Naive thymus-derived CD4-positive, alpha-beta T cell (primary cell): ENCODE measurements around the gene PTPRK. TPM values are rescaled to one million over a fixed set of nuclear protein-coding genes. Genes with fewer than 3 reads are reported as not detected.

Source experiments
- ATAC-seq: fragments of 150-1000 bp; cut with Tn5 transposase; 2 replicates; pipeline ENCODE4 v1.10.0; 2021; ENCODE audit warnings: mild to moderate bottlenecking, moderate library complexity
- CTCF ChIA-PET: fragments of 350-600 bp; sonication (Branson Sonifier 250); formaldehyde crosslinking; loops from one replicate; lab custom pipeline; 2021; ENCODE audit warnings: antibody characterized with exemption; lab: Charles Lee
- POLR2A ChIA-PET: fragments of 350-600 bp; sonication (Branson Sonifier 250); formaldehyde crosslinking; loops from one replicate; lab custom pipeline; 2021; ENCODE audit warnings: antibody characterized with exemption, inconsistent platforms; lab: Charles Lee
- DNase-seq, 9 donors: peaks; one replicate each; pipeline versions ENCODE4 v3.0.0 to v3.0.0-alpha.2; 2020 to 2022; ENCODE audit warnings: mixed read lengths in 1 of 9
- H3K27ac ChIP-seq: one replicate; pipeline ENCODE4 v1.7.0; 2013; ENCODE audit warnings: mild to moderate bottlenecking, low read depth, low read length, moderate library complexity
- H3K27me3 ChIP-seq, 2 donors: one replicate each; pipeline ENCODE4 v1.7.0; 2013; ENCODE audit warnings: low read length in 2 of 2, mild to moderate bottlenecking in 2 of 2, moderate library complexity in 2 of 2; ENCODE audit not compliant: control insufficient read depth in 2 of 2, insufficient read depth in 2 of 2
- H3K36me3 ChIP-seq, 3 experiments: 1 replicate in 2 of 3; 2 replicates in 1 of 3; pipeline ENCODE4 v1.7.0; 2013; ENCODE audit warnings: low read length in 3 of 3, mild to moderate bottlenecking in 3 of 3, moderate library complexity in 1 of 3; ENCODE audit not compliant: insufficient read depth in 3 of 3, control insufficient read depth in 2 of 3
- H3K4me1 ChIP-seq, 2 donors: one replicate each; pipeline ENCODE4 v1.7.0; 2013; ENCODE audit warnings: low read length in 2 of 2, mild to moderate bottlenecking in 2 of 2, moderate library complexity in 1 of 2; ENCODE audit not compliant: control insufficient read depth in 2 of 2, insufficient read depth in 2 of 2
- H3K4me3 ChIP-seq: 2 replicates; pipeline ENCODE4 v1.7.0; 2013; ENCODE audit warnings: mild to moderate bottlenecking, low read length
- H3K9me3 ChIP-seq, 3 experiments: 1 replicate in 2 of 3; 2 replicates in 1 of 3; pipeline ENCODE4 v1.7.0; 2013; ENCODE audit warnings: low read length in 3 of 3; ENCODE audit not compliant: control insufficient read depth in 2 of 3
- H3K27ac Mint-ChIP-seq, 9 donors: one replicate each; pipeline ENCODE4 v1.8.0; 2020 to 2022; ENCODE audit warnings: mixed read lengths in 9 of 9, mild to moderate bottlenecking in 8 of 9, moderate library complexity in 5 of 9, inconsistent platforms in 2 of 9
- H3K27me3 Mint-ChIP-seq, 5 donors: one replicate each; pipeline ENCODE4 v1.8.0; 2021 to 2022; ENCODE audit warnings: mixed read lengths in 5 of 5, mild to moderate bottlenecking in 1 of 5
- H3K36me3 Mint-ChIP-seq, 5 donors: one replicate each; pipeline ENCODE4 v1.8.0; 2020 to 2022; ENCODE audit warnings: mixed read lengths in 5 of 5, mild to moderate bottlenecking in 3 of 5, inconsistent platforms in 1 of 5
- H3K4me1 Mint-ChIP-seq, 7 donors: one replicate each; pipeline ENCODE4 v1.8.0; 2020 to 2022; ENCODE audit warnings: mixed read lengths in 7 of 7, mild to moderate bottlenecking in 3 of 7, inconsistent platforms in 1 of 7
- H3K4me3 Mint-ChIP-seq, 10 donors: one replicate each; pipeline ENCODE4 v1.8.0; 2020 to 2022; ENCODE audit warnings: mild to moderate bottlenecking in 10 of 10, mixed read lengths in 10 of 10, moderate library complexity in 6 of 10, inconsistent platforms in 2 of 10
- H3K9me3 Mint-ChIP-seq, 11 donors: one replicate each; pipeline ENCODE4 v1.8.0; 2020 to 2022; ENCODE audit warnings: mixed read lengths in 11 of 11, mild to moderate bottlenecking in 4 of 11, inconsistent platforms in 1 of 11, moderate library complexity in 1 of 11
- intact Hi-C, 2 donors: fragments of 100-400 bp; cut with micrococcal nuclease; formaldehyde crosslinking; loops; one replicate each; pipeline ENCODE4 v1.15.1; 2023
- polyA plus RNA-seq, 2 donors: library from polyadenylated mRNA; unstranded; fragments of 300-500 nt; fragmentation: Illumina TruSeq; gene quantifications; one replicate each; pipeline ENCODE4 v1.2.3, GENCODE V29; 2021
- total RNA-seq, 6 experiments: library from RNA in 5 of 6; stranded (reverse) in 5 of 6; gene quantifications; 1 replicate in 5 of 6; 2 replicates in 1 of 6; pipeline ENCODE4 v1.2.3 and lab custom pipeline; 2021 to 2026

PTPRK gene
- total and polyA plus RNA-seq, 7 experiments from 2014 or later: 1.3 to 6.5 (median 2.3) TPM

GRCh38 chr6:128397996-128398395 lies 122.4 kb downstream of the PTPRK start:
- ChIA-PET CTCF (no interaction called here), POLR2A (no interaction called here)
- Mint-ChIP-seq H3K36me3 (peaks cover 0 to 4% (median 3%) of the 10 kb centered on the region in 5 donors), H3K27ac (no peak overlapping the region), H3K4me3 (no peak overlapping the region), H3K4me1 (no peaks in the 10 kb centered on the region), H3K27me3 (peaks cover 0 to 3% (median 0%) of the 10 kb centered on the region in 5 donors), H3K9me3 (peaks cover 0 to 2% (median 0%) of the 10 kb centered on the region in 11 donors)
- Histone ChIP-seq H3K27ac (no peak overlapping the region), H3K4me3 (no peak overlapping the region), H3K9me3 (no peaks in the 10 kb centered on the region), H3K4me1 (no peaks in the 10 kb centered on the region), H3K36me3 (no peaks in the 10 kb centered on the region), H3K27me3 (no peaks in the 10 kb centered on the region)
- intact Hi-C loops: loop anchor here in 1 of 2 donors (10.0 kb wide), 1 partner anchor 543 kb away; no protein-coding TSS in a partner anchor
- ATAC-seq (no peak), DNase-seq (no peak)

- DNase-seq (no peak), ATAC-seq (no peak)
- Mint-ChIP-seq H3K27ac (no peak overlapping the region), H3K27me3 (peaks cover 0 to 3% (median 0%) of the 10 kb centered on the region in 5 donors), H3K4me3 (no peak overlapping the region), H3K36me3 (peaks cover 0 to 4% (median 3%) of the 10 kb centered on the region in 5 donors), H3K9me3 (peaks cover 0 to 2% (median 0%) of the 10 kb centered on the region in 11 donors), H3K4me1 (no peaks in the 10 kb centered on the region)
- H3K27ac ChIP-seq: no peak overlapping the region
- no peak overlapping the region for H3K4me3 ChIP-seq
- no peaks in the 10 kb centered on the region for H3K36me3 ChIP-seq
- ChIA-PET CTCF (no interaction called here), POLR2A (no interaction called here)
- intact Hi-C loops: loop anchor here in 1 of 2 donors (10.0 kb wide), 1 partner anchor 541 kb away; no protein-coding TSS in a partner anchor
- H3K27me3 ChIP-seq: no peaks in the 10 kb centered on the region
- no peaks in the 10 kb centered on the region for H3K4me1 ChIP-seq
- no peaks in the 10 kb centered on the region for H3K9me3 ChIP-seq
These were observed 124.8 kb downstream of the PTPRK start for GRCh38 chr6:128395596-128395995.

DNA sequence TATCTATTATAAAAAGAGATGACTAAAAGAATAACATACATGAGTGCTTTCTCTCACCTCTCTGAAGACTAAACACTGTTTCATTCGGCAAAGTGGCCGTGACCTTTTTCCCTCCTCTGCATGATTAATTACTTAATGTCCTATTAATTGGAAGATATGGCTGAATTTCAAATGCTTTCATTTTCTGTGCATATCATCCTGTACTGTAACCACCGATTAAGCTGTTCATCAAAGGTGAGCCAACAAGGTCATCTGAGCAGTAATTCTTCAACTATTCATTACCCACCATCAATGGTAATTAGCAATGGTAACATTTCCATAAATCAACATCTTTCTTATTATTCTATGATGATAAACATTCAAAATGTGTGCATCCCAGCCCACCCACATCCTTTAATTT lies 125.2 kb downstream of the PTPRK start:
- intact Hi-C loops: loop anchor here in 1 of 2 donors (10.0 kb wide), 1 partner anchor 540 kb away; no protein-coding TSS in a partner anchor
- H3K9me3 Mint-ChIP-seq: peaks cover 0 to 2% (median 0%) of the 10 kb centered on the region in 11 donors
- H3K36me3 Mint-ChIP-seq: peaks cover 0 to 4% (median 3%) of the 10 kb centered on the region in 5 donors
- no peaks in the 10 kb centered on the region for H3K4me1 ChIP-seq
- H3K9me3 ChIP-seq: no peaks in the 10 kb centered on the region
- no peak overlapping the region for H3K27ac Mint-ChIP-seq
- peaks cover 0 to 3% (median 0%) of the 10 kb centered on the region in 5 donors for H3K27me3 Mint-ChIP-seq
- POLR2A ChIA-PET: no interaction called here
- no peaks in the 10 kb centered on the region for H3K27me3 ChIP-seq
- H3K27ac ChIP-seq: no peak overlapping the region
- no peak overlapping the region for H3K4me3 ChIP-seq
- H3K36me3 ChIP-seq: no peaks in the 10 kb centered on the region
- CTCF ChIA-PET: no interaction called here
- H3K4me3 Mint-ChIP-seq: no peak overlapping the region
- DNase-seq (no peak), ATAC-seq (no peak)
- no peaks in the 10 kb centered on the region for H3K4me1 Mint-ChIP-seq

- Mint-ChIP-seq H3K36me3 (peaks cover 0 to 4% (median 3%) of the 10 kb centered on the region in 5 donors), H3K4me1 (no peaks in the 10 kb centered on the region), H3K4me3 (no peak overlapping the region), H3K27me3 (peaks cover 0 to 4% (median 0%) of the 10 kb centered on the region in 5 donors), H3K27ac (no peak overlapping the region), H3K9me3 (peaks cover 0 to 2% (median 0%) of the 10 kb centered on the region in 11 donors)
- H3K27ac ChIP-seq: no peak overlapping the region
- H3K4me1 ChIP-seq: no peaks in the 10 kb centered on the region
- no peaks in the 10 kb centered on the region for H3K27me3 ChIP-seq
- H3K4me3 ChIP-seq: no peak overlapping the region
- H3K9me3 ChIP-seq: no peaks in the 10 kb centered on the region
- no peaks in the 10 kb centered on the region for H3K36me3 ChIP-seq
- intact Hi-C loops: loop anchor here in 1 of 2 donors (10.0 kb wide), 1 partner anchor 539 kb away; no protein-coding TSS in a partner anchor
- CTCF ChIA-PET: no interaction called here
- DNase-seq (no peak), ATAC-seq (no peak)
- POLR2A ChIA-PET: no interaction called here
These were observed 126.2 kb downstream of the PTPRK start for GRCh38 chr6:128394167-128394566.

DNA sequence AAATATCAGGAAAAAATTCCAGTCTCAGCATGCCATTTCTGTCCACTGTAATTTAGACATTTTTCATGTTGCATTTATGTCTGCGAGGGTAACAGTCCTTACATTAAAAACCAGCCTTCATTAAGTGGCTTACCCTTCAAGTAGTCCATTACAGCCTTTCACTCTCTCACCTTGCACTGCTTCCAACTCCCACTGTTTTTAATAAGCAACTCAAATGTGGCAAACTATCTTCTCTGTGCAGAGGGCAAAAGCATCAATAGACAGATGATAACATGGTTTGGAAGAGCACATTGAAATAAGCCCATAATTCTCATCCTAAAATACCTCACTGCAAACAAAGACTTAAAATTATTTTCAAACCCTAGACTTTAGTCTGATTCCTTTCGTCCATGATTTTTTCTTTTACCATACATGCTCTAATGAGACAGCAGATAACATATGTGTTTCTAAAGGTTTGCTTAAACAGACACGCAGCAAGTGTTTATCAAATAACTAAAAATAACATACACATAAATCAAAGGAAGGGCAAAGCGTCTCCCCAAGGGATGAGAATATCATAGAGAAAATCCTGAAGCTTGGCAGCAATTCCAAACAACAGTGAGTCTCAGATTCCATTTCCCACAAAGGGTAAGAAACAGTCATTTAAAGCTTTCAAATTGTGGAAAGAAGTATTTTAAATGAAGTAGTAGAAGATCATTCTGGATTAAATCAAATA lies 130.4 kb downstream of the PTPRK start:
- DNase-seq (no peak), ATAC-seq (no peak)
- no peak overlapping the region for H3K4me3 Mint-ChIP-seq
- Histone ChIP-seq H3K9me3 (no peaks in the 10 kb centered on the region), H3K27ac (no peak overlapping the region), H3K27me3 (no peaks in the 10 kb centered on the region), H3K36me3 (no peaks in the 10 kb centered on the region), H3K4me1 (no peaks in the 10 kb centered on the region), H3K4me3 (no peak overlapping the region)
- no peaks in the 10 kb centered on the region for H3K4me1 Mint-ChIP-seq
- no peak overlapping the region for H3K27ac Mint-ChIP-seq
- H3K27me3 Mint-ChIP-seq: peaks cover 0 to 4% (median 0%) of the 10 kb centered on the region in 5 donors
- no peaks in the 10 kb centered on the region for H3K36me3 Mint-ChIP-seq
- ChIA-PET CTCF (no interaction called here), POLR2A (interaction anchor here (0.6 to 0.7 kb wide), 2 partner anchors 251 to 516 kb away, joined by 3 to 4 read pairs; no protein-coding TSS in a partner anchor)
- H3K9me3 Mint-ChIP-seq: peaks cover 0 to 1% (median 0%) of the 10 kb centered on the region in 11 donors
- intact Hi-C loops: loop anchor here in 1 of 2 donors (10.0 kb wide), 1 partner anchor 535 kb away; no protein-coding TSS in a partner anchor

GRCh38 chr6:128388380-128388779 lies 132.0 kb downstream of the PTPRK start:
- no peaks in the 10 kb centered on the region for H3K36me3 ChIP-seq
- H3K4me3 Mint-ChIP-seq: no peak overlapping the region
- ChIA-PET CTCF (interaction anchor here (0.6 kb wide), 1 partner anchor 1760 kb away, joined by 4 read pairs; no protein-coding TSS in a partner anchor), POLR2A (no interaction called here)
- no peaks in the 10 kb centered on the region for H3K9me3 Mint-ChIP-seq
- H3K9me3 ChIP-seq: no peaks in the 10 kb centered on the region
- H3K4me1 Mint-ChIP-seq: no peaks in the 10 kb centered on the region
- DNase-seq (no peak), ATAC-seq (no peak)
- no peaks in the 10 kb centered on the region for H3K27me3 ChIP-seq
- intact Hi-C loops: no loop called here
- no peaks in the 10 kb centered on the region for H3K36me3 Mint-ChIP-seq
- H3K4me3 ChIP-seq: no peak overlapping the region
- no peaks in the 10 kb centered on the region for H3K4me1 ChIP-seq
- H3K27ac Mint-ChIP-seq: no peak overlapping the region
- H3K27ac ChIP-seq: no peak overlapping the region
- peaks cover 0 to 4% (median 0%) of the 10 kb centered on the region in 5 donors for H3K27me3 Mint-ChIP-seq
